Endothelial cell of umbilical vein (primary cell): ENCODE results near the gene LRRC8C. TPM values are rescaled to one million over a fixed set of nuclear protein-coding genes. Genes with fewer than 3 reads are reported as not detected.
A peak's percentile ranks its signal among the peaks of the same experiment; 100 is the strongest.

Experiments used
- BruUV-seq: library from RNA; stranded (reverse); fragments of 400-500 nt; replicated peaks from 2 replicates; lab custom pipeline; 2021; lab: Mats Ljungman, UMichigan
- CTCF ChIA-PET: fragments of 300-600, 350-600 bp; sonication (Branson Sonifier 250); formaldehyde crosslinking; loops from one replicate; lab custom pipeline; 2021; ENCODE audit warnings: antibody characterized with exemption, inconsistent platforms; lab: Charles Lee
- POLR2A ChIA-PET: fragments of 300-600, 350-600 bp; sonication (Branson Sonifier 250); formaldehyde crosslinking; loops from one replicate; lab custom pipeline; 2021; ENCODE audit warnings: antibody characterized with exemption, inconsistent platforms; lab: Charles Lee
- DNase-seq: peaks from one replicate; pipeline ENCODE4 v3.0.0-alpha.2; 2011; ENCODE audit warnings: low read depth, low spot score
- FAIRE-seq: peaks from 2 replicates; lab custom pipeline; 2011; peaks lifted over from hg19 to GRCh38; lab: Jason Lieb, UNC
- H2AFZ ChIP-seq: 2 replicates; pipeline ENCODE4 v1.6.0; 2012; ENCODE audit warnings: low read depth, low read length, control low read depth, inconsistent platforms
- H3K27ac ChIP-seq: 2 replicates; pipeline ENCODE4 v1.5.1; 2011; ENCODE audit warnings: low read depth, mild to moderate bottlenecking, control low read depth, low read length, moderate library complexity; ENCODE audit not compliant: insufficient read depth
- H3K27me3 ChIP-seq, 2 experiments: 2 replicates each; pipeline versions ENCODE4 v1.6.0 to v1.6.1; 2011; ENCODE audit warnings: low read length in 2 of 2, mixed read lengths in 1 of 2; ENCODE audit not compliant: control insufficient read depth in 2 of 2, insufficient read depth in 2 of 2
- H3K36me3 ChIP-seq, 2 experiments: 2 replicates in 1 of 2; 3 replicates in 1 of 2; pipeline ENCODE4 v1.5.1; 2011; ENCODE audit warnings: low read length in 2 of 2, mild to moderate bottlenecking in 1 of 2, moderate library complexity in 1 of 2; ENCODE audit not compliant: control insufficient read depth in 2 of 2, insufficient read depth in 2 of 2; ENCODE audit errors: extremely low read depth in 1 of 2
- H3K4me1 ChIP-seq: 3 replicates; pipeline ENCODE4 v1.5.1; 2011; ENCODE audit warnings: mild to moderate bottlenecking, low read length; ENCODE audit not compliant: control insufficient read depth, insufficient read depth; ENCODE audit errors: extremely low read depth
- H3K4me2 ChIP-seq: 2 replicates; pipeline ENCODE4 v1.6.1; 2011; ENCODE audit warnings: low read length, control low read depth, mixed read lengths; ENCODE audit not compliant: insufficient read depth
- H3K4me3 ChIP-seq, 3 experiments: fragments of 200-600 bp in 1 of 3; sonication (generic), shearing (Covaris generic) in 1 of 3; replicated peaks in 1 of 3; 2 replicates each; pipeline ENCODE4 v1.5.1; 2011 to 2016; ENCODE audit warnings: control low read depth in 3 of 3, low read length in 3 of 3, mild to moderate bottlenecking in 2 of 3, inconsistent platforms in 1 of 3, low read depth in 1 of 3, moderate library complexity in 1 of 3; ENCODE audit not compliant: insufficient read depth in 1 of 3
- H3K79me2 ChIP-seq: 2 replicates; pipeline ENCODE4 v1.6.0; 2012; ENCODE audit warnings: low read length, inconsistent platforms; ENCODE audit not compliant: control insufficient read depth, insufficient read depth
- H3K9ac ChIP-seq: replicated peaks from 2 replicates; pipeline ENCODE3; 2011; ENCODE audit warnings: low read length, control low read depth; ENCODE audit not compliant: insufficient read depth; ENCODE audit errors: extremely low read depth
- H3K9me1 ChIP-seq: replicated peaks from 3 replicates; pipeline ENCODE4 v1.6.0; 2011; ENCODE audit warnings: mild to moderate bottlenecking, low read length; ENCODE audit not compliant: control insufficient read depth, insufficient read depth; ENCODE audit errors: extremely low read depth
- H3K9me3 ChIP-seq: replicated peaks from 2 replicates; pipeline ENCODE4 v1.5.1; 2012; ENCODE audit warnings: low read length, inconsistent platforms; ENCODE audit not compliant: control insufficient read depth, insufficient read depth
- H4K20me1 ChIP-seq: replicated peaks from 2 replicates; pipeline ENCODE3; 2011; ENCODE audit warnings: mild to moderate bottlenecking, low read length; ENCODE audit not compliant: control insufficient read depth, insufficient read depth; ENCODE audit errors: extremely low read depth
- EZH2 ChIP-seq: IDR thresholded peaks from 2 replicates; pipeline ENCODE4 v1.6.1; 2012; ENCODE audit warnings: borderline replicate concordance, low read depth, mild to moderate bottlenecking, moderate library complexity, low read length, inconsistent platforms; ENCODE audit not compliant: severe bottlenecking
- FOS ChIP-seq: IDR thresholded peaks from 2 replicates; pipeline ENCODE4 v1.6.1; 2011; ENCODE audit warnings: mild to moderate bottlenecking, low read length, moderate library complexity, borderline replicate concordance; ENCODE audit not compliant: insufficient read depth
- GATA2 ChIP-seq: IDR thresholded peaks from 2 replicates; pipeline ENCODE4 v1.7.0; 2011; ENCODE audit warnings: low read depth, mild to moderate bottlenecking, moderate library complexity, mixed read lengths, low read length; ENCODE audit not compliant: insufficient read length, insufficient read depth
- JUN ChIP-seq: IDR thresholded peaks from 2 replicates; pipeline ENCODE4 v1.6.1; 2011; ENCODE audit warnings: borderline replicate concordance, low read depth; ENCODE audit not compliant: insufficient read length, insufficient read depth
- MYC ChIP-seq: IDR thresholded peaks from one replicate; pipeline ENCODE4 v1.6.1; 2011; ENCODE audit warnings: mild to moderate bottlenecking, low read depth, low read length
- POLR2A ChIP-seq: IDR thresholded peaks from 2 replicates; pipeline ENCODE4 v1.6.1; 2012; ENCODE audit warnings: low read depth, mild to moderate bottlenecking, control low read depth, low read length
- POLR2AphosphoS5 ChIP-seq: IDR thresholded peaks from 2 replicates; pipeline ENCODE4 v1.6.1; 2012; ENCODE audit warnings: low read depth, mild to moderate bottlenecking, control low read depth, low read length, moderate library complexity; ENCODE audit not compliant: insufficient read depth
- dilution Hi-C: fragments of 300-500 bp; cut with MboI; formaldehyde crosslinking; loops from one replicate; pipeline ENCODE4 v1.15.0; 2019; ENCODE audit warnings: low sequenced_read_pairs; ENCODE audit not compliant: extremely low pct_ligation_motif_present
- intact Hi-C: fragments of 100-400 bp; cut with micrococcal nuclease; formaldehyde crosslinking; loops from one replicate; pipeline ENCODE4 v1.10.0; 2022
- polyA plus RNA-seq, 4 experiments: library from polyadenylated mRNA; depleted of rRNA in 3 of 4; stranded (reverse) in 3 of 4; unstranded in 1 of 4; fragments of >200 nt; gene quantifications; 2 replicates each; pipeline versions ENCODE4 v1.2.1 to v1.2.3, GENCODE V29; 2011 to 2012; ENCODE audit warnings: missing spikeins in 1 of 4
- total RNA-seq: library from RNA; stranded (reverse); gene quantifications from 2 replicates; pipeline ENCODE4 v1.2.3, GENCODE V29; 2021
- TF ChIP-seq, protein P1 (sequence below), 2 donors: IDR thresholded peaks; 1 replicate in 1 of 2; 2 replicates in 1 of 2; pipeline ENCODE4 v1.5.1; 2011; ENCODE audit warnings: low read length in 2 of 2, mild to moderate bottlenecking in 2 of 2, moderate library complexity in 2 of 2, control low read depth in 1 of 2, inconsistent platforms in 1 of 2, low read depth in 1 of 2; ENCODE audit not compliant: insufficient read depth in 1 of 2; ENCODE audit errors: extremely low read depth in 1 of 2
- TF ChIP-seq, protein P2 (sequence below): IDR thresholded peaks from 2 replicates; pipeline ENCODE4 v1.6.1; 2011; ENCODE audit not compliant: insufficient read depth, insufficient read length

The LRRC8C gene
- total and polyA plus RNA-seq, 2 donors (not counting 3 experiments of a cell fraction or from before 2014, with no cell fraction given), result 33.6 to 51.5 TPM

GRCh38 chr1:89660224-89661061, 27.5 kb downstream of the LRRC8C start:
- no peak for TF ChIP-seq FOS
- TF ChIP-seq POLR2A, result no peak
- no peak for TF ChIP-seq POLR2AphosphoS5
- TF ChIP-seq, protein P1, sequence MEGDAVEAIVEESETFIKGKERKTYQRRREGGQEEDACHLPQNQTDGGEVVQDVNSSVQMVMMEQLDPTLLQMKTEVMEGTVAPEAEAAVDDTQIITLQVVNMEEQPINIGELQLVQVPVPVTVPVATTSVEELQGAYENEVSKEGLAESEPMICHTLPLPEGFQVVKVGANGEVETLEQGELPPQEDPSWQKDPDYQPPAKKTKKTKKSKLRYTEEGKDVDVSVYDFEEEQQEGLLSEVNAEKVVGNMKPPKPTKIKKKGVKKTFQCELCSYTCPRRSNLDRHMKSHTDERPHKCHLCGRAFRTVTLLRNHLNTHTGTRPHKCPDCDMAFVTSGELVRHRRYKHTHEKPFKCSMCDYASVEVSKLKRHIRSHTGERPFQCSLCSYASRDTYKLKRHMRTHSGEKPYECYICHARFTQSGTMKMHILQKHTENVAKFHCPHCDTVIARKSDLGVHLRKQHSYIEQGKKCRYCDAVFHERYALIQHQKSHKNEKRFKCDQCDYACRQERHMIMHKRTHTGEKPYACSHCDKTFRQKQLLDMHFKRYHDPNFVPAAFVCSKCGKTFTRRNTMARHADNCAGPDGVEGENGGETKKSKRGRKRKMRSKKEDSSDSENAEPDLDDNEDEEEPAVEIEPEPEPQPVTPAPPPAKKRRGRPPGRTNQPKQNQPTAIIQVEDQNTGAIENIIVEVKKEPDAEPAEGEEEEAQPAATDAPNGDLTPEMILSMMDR (IDR thresholded peaks at IDR 0.05; ENCODE audit: extremely low read depth in 1 of 2, insufficient read depth in 1 of 2, low read depth in 1 of 2, low read length in 2 of 2), result no peak
- TF ChIP-seq, protein P2, sequence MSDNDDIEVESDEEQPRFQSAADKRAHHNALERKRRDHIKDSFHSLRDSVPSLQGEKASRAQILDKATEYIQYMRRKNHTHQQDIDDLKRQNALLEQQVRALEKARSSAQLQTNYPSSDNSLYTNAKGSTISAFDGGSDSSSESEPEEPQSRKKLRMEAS, result no peak
- no peak for TF ChIP-seq EZH2
- no peak for TF ChIP-seq JUN
- no peak for TF ChIP-seq MYC
- no peak for TF ChIP-seq GATA2
- dilution Hi-C loops, result no loop called here
- H3K4me1 ChIP-seq, result peaks cover 14% of the 10 kb centered on the region
- H2AFZ ChIP-seq, result no peak overlapping the region
- CTCF ChIA-PET, result interaction anchor here (1.0 to 5.5 kb wide), 3 partner anchors 9 to 103 kb away, joined by 4 to 21 read pairs (median 6); no protein-coding TSS in a partner anchor
- no peak overlapping the region for H3K4me3 ChIP-seq
- no peaks in the 10 kb centered on the region for H3K9me3 ChIP-seq
- no peaks in the 10 kb centered on the region for H3K9me1 ChIP-seq
- H3K36me3 ChIP-seq, result no peaks in the 10 kb centered on the region
- DNase-seq (peak; percentile 38), FAIRE-seq (no peak)
- no peak overlapping the region for H3K27ac ChIP-seq
- intact Hi-C loops, result no loop called here
- BruUV-seq, result no TSS peak
- POLR2A ChIA-PET, result no interaction called here
- no peak overlapping the region for H3K4me2 ChIP-seq
- H3K79me2 ChIP-seq, result peaks cover 96% of the 10 kb centered on the region
- H4K20me1 ChIP-seq, result peaks cover 11% of the 10 kb centered on the region
- no peak overlapping the region for H3K9ac ChIP-seq
- H3K27me3 ChIP-seq, result no peaks in the 10 kb centered on the region
